Suprapubic skin (tissue), 4 donors: ENCODE results near the gene IL17D. TPM values are rescaled to one million over a fixed set of nuclear protein-coding genes. Genes with fewer than 3 reads are reported as not detected.
"Not testable (repeated sequence)": the region's sequence is repeated elsewhere in the genome, so short reads cannot be mapped to it uniquely, and the experiment has no call there.

Experiments used
- DNase-seq, 2 donors: peaks; one replicate each; pipeline ENCODE4 v3.0.0-alpha.2; 2019; ENCODE audit warnings: low spot score in 2 of 2
- H3K27ac ChIP-seq: fragments of 200-600 bp; sonication (generic); one replicate; pipeline ENCODE4 v1.5.1; 2019
- H3K27me3 ChIP-seq: fragments of 200-600 bp; sonication (generic); one replicate; pipeline ENCODE4 v1.5.1; 2019
- H3K36me3 ChIP-seq: fragments of 200-600 bp; sonication (generic); one replicate; pipeline ENCODE4 v1.5.1; 2019
- H3K4me1 ChIP-seq: fragments of 200-600 bp; sonication (generic); one replicate; pipeline ENCODE4 v1.5.1; 2019
- H3K4me3 ChIP-seq: fragments of 200-600 bp; sonication (generic); one replicate; pipeline ENCODE4 v1.5.1; 2019; ENCODE audit warnings: mild to moderate bottlenecking
- H3K9me3 ChIP-seq: fragments of 200-600 bp; sonication (generic); one replicate; pipeline ENCODE4 v1.5.1; 2019
- CTCF ChIP-seq, 2 donors: fragments of 200-600 bp in 1 of 2; fragments of 450-650 bp in 1 of 2; sonication (generic) in 1 of 2; IDR thresholded peaks; one replicate each; pipeline ENCODE4 v1.5.1; 2016 to 2019; ENCODE audit warnings: antibody characterized with exemption in 2 of 2, mild to moderate bottlenecking in 1 of 2, moderate library complexity in 1 of 2
- EP300 ChIP-seq: sonication (generic); formaldehyde crosslinking; IDR thresholded peaks from one replicate; pipeline ENCODE4 v1.6.1; 2017; ENCODE audit warnings: antibody characterized with exemption
- POLR2A ChIP-seq, 2 donors: fragments of 450-650 bp; IDR thresholded peaks; one replicate each; pipeline ENCODE4 v1.6.1; 2017; ENCODE audit warnings: antibody characterized with exemption in 2 of 2, mild to moderate bottlenecking in 2 of 2, moderate library complexity in 2 of 2
- POLR2AphosphoS5 ChIP-seq, 3 donors: sonication (generic); formaldehyde crosslinking; IDR thresholded peaks; one replicate each; pipeline ENCODE4 v1.6.1; 2017; ENCODE audit warnings: antibody characterized with exemption in 3 of 3
- WGBS: methylation state at CpG from one replicate; pipeline ENCODE4 v1.1.5; 2018; 5-methylcytosine and 5-hydroxymethylcytosine counted together
- total RNA-seq, 4 donors: library from RNA; depleted of rRNA; stranded (reverse); fragments of >200 nt; gene quantifications; one replicate each; pipeline ENCODE4 v1.1.0, GENCODE V29; 2016

The IL17D gene
- total RNA-seq, 4 donors from 2014 or later, result 0.26 to 1.5 (median 0.50) TPM

DNA sequence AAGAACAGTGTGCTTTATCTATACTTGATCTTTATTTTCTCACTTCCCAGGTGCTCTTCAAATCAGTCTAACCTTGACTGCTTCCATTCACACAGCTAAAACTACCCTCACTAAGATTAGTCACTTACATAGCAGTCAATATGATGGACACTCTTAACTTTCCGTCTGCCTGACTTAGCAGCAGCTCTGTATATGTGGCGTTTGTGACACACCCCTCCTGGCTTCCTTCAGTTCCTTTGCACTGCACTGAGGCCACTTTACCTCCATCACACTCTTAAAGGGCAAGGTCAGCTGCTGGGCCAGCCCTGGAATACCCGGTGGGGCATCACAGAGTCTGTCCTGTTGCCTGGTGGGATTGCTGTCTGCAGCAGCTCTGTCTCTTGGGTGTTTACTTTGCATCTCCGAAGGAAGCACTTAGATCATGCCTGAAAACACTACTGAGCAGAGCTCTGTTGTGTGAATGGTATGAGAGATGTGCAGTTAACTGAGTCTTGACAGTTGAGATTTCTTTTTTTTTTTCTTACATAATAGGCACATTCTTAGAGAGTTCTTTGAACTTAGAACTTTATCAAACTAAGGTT, 35.6 kb upstream of the IL17D start:
- Histone ChIP-seq H3K36me3 (peaks cover 4% of the 10 kb centered on the region), H3K4me3 (no peak overlapping the region), H3K9me3 (no peaks in the 10 kb centered on the region), H3K27ac (no peak overlapping the region), H3K4me1 (no peaks in the 10 kb centered on the region), H3K27me3 (no peaks in the 10 kb centered on the region)
- DNase-seq, result no peak
- WGBS, result 77% methylated on average over 4 of the region's 4 CpGs
- TF ChIP-seq POLR2A (IDR thresholded peaks at IDR 0.05) (no peak), EP300 (no peak), CTCF (IDR thresholded peaks at IDR 0.05) (no peak), POLR2AphosphoS5 (IDR thresholded peaks at IDR 0.05) (no peak)

DNA sequence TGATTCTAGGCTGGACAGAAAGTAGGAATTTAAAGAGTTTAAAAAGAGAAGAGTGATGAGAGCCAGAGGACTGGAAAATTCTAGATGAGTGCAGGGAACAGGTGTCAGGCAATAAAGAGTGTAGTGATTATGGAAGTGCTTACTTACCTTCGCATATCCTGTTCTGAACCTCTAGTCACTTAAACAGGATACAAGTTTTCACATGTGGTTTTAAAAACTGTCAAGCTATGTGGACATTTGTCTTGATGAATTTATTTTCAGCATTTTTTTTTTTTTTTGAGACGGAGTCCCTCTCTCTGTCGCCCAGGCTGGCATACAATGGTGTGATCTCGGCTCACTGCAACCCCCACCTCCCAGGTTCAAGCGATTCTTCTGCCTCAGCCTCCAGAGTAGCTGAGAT, 34.3 kb upstream of the IL17D start:
- H3K9me3 ChIP-seq, result no peaks in the 10 kb centered on the region
- H3K4me1 ChIP-seq, result no peaks in the 10 kb centered on the region
- TF ChIP-seq CTCF (IDR thresholded peaks at IDR 0.05) (no peak), POLR2AphosphoS5 (IDR thresholded peaks at IDR 0.05) (no peak), POLR2A (IDR thresholded peaks at IDR 0.05) (no peak), EP300 (no peak)
- peaks cover 1% of the 10 kb centered on the region for H3K36me3 ChIP-seq
- DNase-seq, result no peak
- H3K4me3 ChIP-seq, result no peak overlapping the region
- H3K27ac ChIP-seq, result no peak overlapping the region
- no peaks in the 10 kb centered on the region for H3K27me3 ChIP-seq
- 85% methylated on average over 5 of the region's 5 CpGs for WGBS

DNA sequence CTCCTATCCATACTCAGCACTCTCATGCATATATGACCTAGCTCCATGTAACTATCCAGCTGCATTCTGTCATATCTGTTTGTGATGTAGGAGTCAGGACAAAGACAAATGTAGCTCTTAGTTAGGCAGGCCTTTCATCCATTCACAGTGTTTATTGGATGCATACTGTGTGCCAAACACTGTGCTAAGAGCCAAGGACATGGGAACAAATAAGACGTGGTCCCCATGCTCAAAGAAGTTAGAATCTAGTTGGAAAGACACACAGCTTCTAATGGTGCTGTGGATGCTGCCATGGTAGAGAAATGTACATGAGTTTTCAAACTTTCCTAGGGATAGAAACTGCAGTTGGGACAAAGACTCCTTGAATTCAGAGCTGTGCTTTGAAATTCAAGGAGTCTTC, 31.7 kb upstream of the IL17D start:
- H3K4me3 ChIP-seq, result no peak overlapping the region
- H3K9me3 ChIP-seq, result no peaks in the 10 kb centered on the region
- no peak for DNase-seq
- no peak overlapping the region for H3K27ac ChIP-seq
- H3K27me3 ChIP-seq, result no peaks in the 10 kb centered on the region
- H3K36me3 ChIP-seq, result peaks cover 4% of the 10 kb centered on the region
- TF ChIP-seq EP300, result no peak
- TF ChIP-seq POLR2AphosphoS5 (IDR thresholded peaks at IDR 0.05), result no peak
- TF ChIP-seq POLR2A (IDR thresholded peaks at IDR 0.05), result no peak
- no peak for TF ChIP-seq CTCF (IDR thresholded peaks at IDR 0.05)
- WGBS, result 100% methylated on average over 1 of the region's 1 CpG
- H3K4me1 ChIP-seq, result no peaks in the 10 kb centered on the region

- no peak for DNase-seq
- WGBS, result 79% methylated on average over 2 of the region's 2 CpGs
- no peak for TF ChIP-seq CTCF (IDR thresholded peaks at IDR 0.05)
- no peak for TF ChIP-seq POLR2AphosphoS5 (IDR thresholded peaks at IDR 0.05)
- no peak for TF ChIP-seq POLR2A (IDR thresholded peaks at IDR 0.05)
- TF ChIP-seq EP300, result no peak
Observed at GRCh38 chr13:20672772-20673171, 30.7 kb upstream of the IL17D start.

GRCh38 chr13:20673715-20674114, 29.8 kb upstream of the IL17D start:
- Histone ChIP-seq H3K4me3 (no peak overlapping the region), H3K4me1 (no peaks in the 10 kb centered on the region), H3K36me3 (peaks cover 4% of the 10 kb centered on the region), H3K27me3 (no peaks in the 10 kb centered on the region), H3K9me3 (no peaks in the 10 kb centered on the region), H3K27ac (no peak overlapping the region)
- 77% methylated on average over 5 of the region's 5 CpGs for WGBS
- TF ChIP-seq EP300, result no peak
- no peak for TF ChIP-seq POLR2AphosphoS5 (IDR thresholded peaks at IDR 0.05)
- no peak for TF ChIP-seq POLR2A (IDR thresholded peaks at IDR 0.05)
- DNase-seq, result no peak

More at GRCh38 chr13:20672772-20673171, 30.7 kb upstream of the IL17D start:
- H3K9me3 ChIP-seq, result no peaks in the 10 kb centered on the region
- no peak overlapping the region for H3K4me3 ChIP-seq
- no peaks in the 10 kb centered on the region for H3K4me1 ChIP-seq
- no peaks in the 10 kb centered on the region for H3K27me3 ChIP-seq
- no peak overlapping the region for H3K27ac ChIP-seq
- H3K36me3 ChIP-seq, result peaks cover 4% of the 10 kb centered on the region

GRCh38 chr13:20676213-20676612, 27.3 kb upstream of the IL17D start:
- TF ChIP-seq EP300, result no peak
- no peak for TF ChIP-seq POLR2A (IDR thresholded peaks at IDR 0.05)
- Histone ChIP-seq H3K27ac (no peak overlapping the region), H3K36me3 (peaks cover 4% of the 10 kb centered on the region), H3K27me3 (no peaks in the 10 kb centered on the region), H3K4me1 (no peaks in the 10 kb centered on the region), H3K9me3 (no peaks in the 10 kb centered on the region), H3K4me3 (no peak overlapping the region)
- DNase-seq, result no peak
- WGBS, result 90% methylated on average over 2 of the region's 2 CpGs

DNA sequence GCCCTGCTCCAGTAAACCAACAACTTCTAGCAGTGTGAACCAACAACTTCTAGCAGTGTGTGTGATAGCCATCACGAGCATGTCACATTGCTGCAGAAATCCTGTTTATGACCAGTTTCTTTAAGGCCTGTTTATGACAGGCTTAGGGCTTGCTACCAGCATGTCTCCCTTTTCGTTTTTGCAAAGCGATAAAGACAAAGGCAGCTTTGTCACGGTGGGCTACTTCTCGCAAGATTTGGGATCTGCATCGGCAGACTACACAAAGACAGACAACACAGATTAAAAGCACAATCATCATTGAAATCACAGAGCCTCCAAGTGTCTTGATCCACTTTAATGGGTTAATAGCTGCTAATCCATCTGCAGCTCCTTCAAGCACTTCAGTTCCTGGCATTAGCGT, 24.9 kb upstream of the IL17D start:
- not testable (repeated sequence) for H3K4me1 ChIP-seq, H3K27me3 ChIP-seq, DNase-seq, H3K9me3 ChIP-seq, H3K36me3 ChIP-seq, H3K27ac ChIP-seq, H3K4me3 ChIP-seq
- 80% methylated on average over 7 of the region's 7 CpGs for WGBS
